ENCODE measurements around the gene RANGAP1. TPM values are rescaled to one million over a fixed set of nuclear protein-coding genes. Genes with fewer than 3 reads are reported as not detected.

RANGAP1 gene
- total and polyA plus RNA-seq, 2 of the 13 experiments (the other 11 are each of a cell fraction or from before 2014, with no cell fraction given), result 51.8 to 83.9 TPM

DNA sequence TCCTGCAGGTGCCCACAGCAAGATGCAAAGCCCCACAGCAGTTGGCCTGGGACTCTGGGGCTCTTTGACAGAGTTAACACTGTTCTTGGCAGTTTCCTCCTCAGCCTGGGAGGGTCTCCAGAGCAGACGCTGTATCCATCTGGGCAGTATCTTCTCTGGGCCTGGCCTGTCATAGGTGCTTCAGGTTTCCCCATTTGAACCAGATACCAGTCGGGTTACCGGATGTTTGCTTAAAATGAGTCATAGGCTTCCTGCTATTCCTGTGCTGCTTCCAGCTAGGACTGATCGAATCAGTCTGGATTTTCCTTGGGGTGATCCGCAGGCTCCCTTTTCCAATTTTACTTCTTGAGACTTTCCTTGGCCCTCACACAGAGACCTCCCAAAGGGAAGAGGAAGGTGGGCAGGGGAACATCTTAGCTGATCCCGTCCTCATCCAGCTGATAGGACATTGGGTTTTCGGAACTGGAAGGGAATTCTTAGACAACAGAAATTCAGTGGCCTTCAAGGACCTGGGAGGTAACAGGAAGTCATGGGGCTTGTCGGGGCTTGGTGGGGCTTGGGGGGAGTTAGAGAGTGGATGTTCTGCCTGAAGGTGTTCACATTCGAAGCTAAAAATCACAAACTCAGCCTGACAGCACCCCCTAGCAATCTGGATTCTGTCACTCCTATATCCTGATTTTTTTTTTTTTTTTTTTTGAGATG is 2.4 kb upstream of the RANGAP1 start (continued):
- TF ChIP-seq ZNF770 (CRISPR knock-in tag; IDR thresholded peaks at IDR 0.05), result no peak
- no peak for TF ChIP-seq BRF2 (CRISPR knock-in tag; IDR thresholded peaks at IDR 0.05)
- TF ChIP-seq NFYB (CRISPR knock-in tag; IDR thresholded peaks at IDR 0.05), result peak; percentile 33; the same call in 1 of the 2 replicates
- no peak for TF ChIP-seq ZBTB42 (CRISPR knock-in tag; IDR thresholded peaks at IDR 0.05)
- no peak for TF ChIP-seq ZNF790 (CRISPR knock-in tag; IDR thresholded peaks at IDR 0.05; ENCODE audit: borderline replicate concordance)
- no peak for TF ChIP-seq FOXC1 (CRISPR knock-in tag; IDR thresholded peaks at IDR 0.05; ENCODE audit: borderline replicate concordance)
- no peak for TF ChIP-seq NFE2L1 (CRISPR knock-in tag; IDR thresholded peaks at IDR 0.05; ENCODE audit: borderline replicate concordance)
- peak; percentile 63; the same call in 1 of the 2 replicates for TF ChIP-seq HIVEP1 (CRISPR knock-in tag; IDR thresholded peaks at IDR 0.05)
- TF ChIP-seq HDAC1 (CRISPR knock-in tag; IDR thresholded peaks at IDR 0.05), result peak; percentile 62; the same call in 1 of the 2 replicates
- peak; percentile 57 for TF ChIP-seq CREM (IDR thresholded peaks at IDR 0.05)
- TF ChIP-seq CREM (CRISPR knock-in tag; IDR thresholded peaks at IDR 0.05), result no peak
- TF ChIP-seq SP140L (CRISPR knock-in tag; IDR thresholded peaks at IDR 0.05; ENCODE audit: borderline replicate concordance), result no peak
- no peak for TF ChIP-seq RBAK (CRISPR knock-in tag; IDR thresholded peaks at IDR 0.05)
- no peak for TF ChIP-seq ZNF564 (CRISPR knock-in tag; IDR thresholded peaks at IDR 0.05)
- TF ChIP-seq ZIK1 (CRISPR knock-in tag; IDR thresholded peaks at IDR 0.05; ENCODE audit: borderline replicate concordance, low read depth), result no peak
- no peak for TF ChIP-seq ESRRA (CRISPR knock-in tag; IDR thresholded peaks at IDR 0.05; ENCODE audit: low read depth)
- no peak for TF ChIP-seq TEAD2 (CRISPR knock-in tag; IDR thresholded peaks at IDR 0.05)
- no peak for TF ChIP-seq ZNF570 (CRISPR knock-in tag; IDR thresholded peaks at IDR 0.05; ENCODE audit: borderline replicate concordance)
- TF ChIP-seq NCOA2 (CRISPR knock-in tag; IDR thresholded peaks at IDR 0.05), result peak; percentile 50
- TF ChIP-seq SP4 (CRISPR knock-in tag; IDR thresholded peaks at IDR 0.05), result no peak; the same call in 1 of the 2 replicates
- no peak for TF ChIP-seq ZNF326 (CRISPR knock-in tag; IDR thresholded peaks at IDR 0.05; ENCODE audit: borderline replicate concordance)
- peak; percentile 64; the same call in 1 of the 2 replicates for TF ChIP-seq ELF3 (CRISPR knock-in tag; IDR thresholded peaks at IDR 0.05)
- no peak for TF ChIP-seq TCF7L2 (IDR thresholded peaks at IDR 0.05; ENCODE audit: low read depth, low read length)
- 0 out of 2 replicates have a peak, but pooled peaks have one; percentile 37 for TF ChIP-seq ZNF124 (CRISPR knock-in tag; IDR thresholded peaks at IDR 0.05)
- no peak for TF ChIP-seq NR2F6 (IDR thresholded peaks at IDR 0.05)
- peak; percentile 48; the same call in 1 of the 2 replicates for TF ChIP-seq NR2F6 (CRISPR knock-in tag; IDR thresholded peaks at IDR 0.05)
- no peak for TF ChIP-seq TEF (CRISPR knock-in tag; IDR thresholded peaks at IDR 0.05)
- no peak for TF ChIP-seq RCOR2 (CRISPR knock-in tag; IDR thresholded peaks at IDR 0.05)
- TF ChIP-seq ZFY (CRISPR knock-in tag; IDR thresholded peaks at IDR 0.05), result peak; percentile 71
- TF ChIP-seq MIXL1 (CRISPR knock-in tag; IDR thresholded peaks at IDR 0.05), result peak; percentile 35; the same call in 1 of the 2 replicates
